ENCODE measurements around the gene NUP210.

- TF ChIP-seq FOXP2 (optimal IDR thresholded peaks at IDR 0.05; ENCODE audit: borderline replicate concordance, extremely low read depth, extremely low read length, insufficient read depth) = no peak
- TF ChIP-seq REST (IDR thresholded peaks at IDR 0.05; ENCODE audit: insufficient read depth in 1 of 2, low read depth in 2 of 2, low read length in 2 of 2) = no peak
- TF ChIP-seq POLR2AphosphoS5 (IDR thresholded peaks at IDR 0.05; ENCODE audit: low read depth, low read length) = no peak
- no peak for TF ChIP-seq TAF1 (IDR thresholded peaks at IDR 0.05; ENCODE audit: borderline replicate concordance, insufficient read depth, low read length)
- TF ChIP-seq SIN3A (IDR thresholded peaks at IDR 0.05; ENCODE audit: borderline replicate concordance, insufficient read depth, low read length) = no peak
Observed at GRCh38 chr3:13429631-13430291, 9.6 kb upstream of the NUP210 start.

All from PFSK-1 (cell line).